GM18909 (cell line): ENCODE results near the gene TNIP2.
A peak's percentile ranks its signal among the peaks of the same experiment; 100 is the strongest.
"Not testable (repeated sequence)": the region's sequence is repeated elsewhere in the genome, so short reads cannot be mapped to it uniquely, and the experiment has no call there.

Experiments
- ATAC-seq: cut with Tn5 transposase; IDR thresholded peaks from one replicate; pipeline ENCODE4 v1.9.1; 2021; ENCODE audit warnings: mild to moderate bottlenecking; ENCODE audit not compliant: unreplicated experiment, poor library complexity

TNIP2 gene

DNA sequence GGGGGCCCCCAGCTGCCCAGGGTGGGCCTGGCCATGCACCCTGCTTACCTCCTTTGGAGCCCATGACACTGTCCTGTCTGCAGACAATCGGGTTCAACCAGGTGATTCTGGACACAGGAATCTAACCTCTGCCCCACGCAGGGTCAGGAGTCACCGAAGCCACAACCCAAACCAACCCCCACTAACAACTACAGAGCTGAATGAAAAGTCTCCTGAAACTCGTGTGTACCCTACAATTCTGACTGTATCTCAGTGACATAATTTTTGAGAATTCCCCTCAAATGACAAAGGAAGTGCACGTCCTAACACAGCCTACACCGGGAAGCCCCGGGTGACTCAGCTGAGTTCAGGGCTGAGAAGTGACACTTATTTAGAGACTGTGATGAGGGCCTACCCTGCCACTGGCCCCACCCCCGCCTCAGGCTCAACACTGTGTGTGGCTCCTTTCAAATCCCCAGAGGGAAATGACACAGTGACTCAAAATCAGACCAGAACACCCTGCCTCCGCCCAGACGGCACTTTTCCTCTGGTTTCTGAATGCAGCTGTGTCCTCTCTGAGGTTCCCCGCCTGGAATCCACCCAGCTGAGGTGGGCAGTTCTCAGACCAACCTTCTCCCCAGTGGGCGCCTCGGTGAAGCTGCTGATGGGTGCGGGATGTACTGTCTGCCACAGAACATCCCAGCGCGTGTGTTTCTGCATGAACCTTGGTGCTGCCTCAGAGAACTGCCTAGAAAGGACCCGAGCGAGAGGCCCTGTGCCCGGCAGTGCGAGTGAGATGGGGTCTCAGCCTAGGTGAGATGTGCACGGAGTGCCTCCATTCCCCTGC is 9.9 kb downstream of the TNIP2 start:
- peak; percentile 91 for ATAC-seq

- no peak for ATAC-seq
Measured at GRCh38 chr4:2745516-2745915, 10.6 kb downstream of the TNIP2 start.

DNA sequence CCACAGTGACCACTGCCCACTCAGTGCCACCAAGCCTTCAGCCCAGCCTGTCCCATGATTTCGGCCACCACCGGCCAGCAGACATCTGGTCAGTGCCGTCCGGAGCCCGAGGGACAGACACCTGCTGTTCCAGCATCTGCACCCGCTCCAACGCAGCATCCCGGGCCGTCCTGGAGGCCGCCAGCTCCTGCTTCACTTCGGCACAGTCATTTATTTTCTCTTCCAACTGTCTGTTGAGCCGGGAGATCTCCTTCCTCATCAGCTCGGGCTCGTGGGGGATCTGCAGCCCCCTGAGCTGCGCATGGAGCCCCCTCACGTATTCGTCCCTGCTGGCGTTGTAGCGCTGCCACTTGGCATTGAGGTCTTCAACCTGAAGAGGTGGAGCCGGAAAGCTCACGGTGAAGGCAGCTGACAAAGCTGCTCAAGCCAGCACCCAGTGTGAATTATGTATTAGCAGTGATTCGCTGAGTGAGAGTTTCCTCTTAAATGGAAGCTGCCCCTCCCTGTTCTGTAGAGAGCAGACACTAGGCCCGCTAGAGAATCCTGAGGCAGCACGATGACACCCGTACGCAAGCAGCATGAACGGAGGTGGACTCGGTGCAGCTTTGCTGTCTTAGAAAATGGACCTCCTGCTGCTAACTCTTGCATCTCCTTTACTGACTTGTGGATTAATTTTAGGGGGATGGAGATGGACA is 11.4 kb downstream of the TNIP2 start:
- ATAC-seq = no peak

GRCh38 chr4:2743518-2744445 is 12.4 kb downstream of the TNIP2 start:
- no peak for ATAC-seq

DNA sequence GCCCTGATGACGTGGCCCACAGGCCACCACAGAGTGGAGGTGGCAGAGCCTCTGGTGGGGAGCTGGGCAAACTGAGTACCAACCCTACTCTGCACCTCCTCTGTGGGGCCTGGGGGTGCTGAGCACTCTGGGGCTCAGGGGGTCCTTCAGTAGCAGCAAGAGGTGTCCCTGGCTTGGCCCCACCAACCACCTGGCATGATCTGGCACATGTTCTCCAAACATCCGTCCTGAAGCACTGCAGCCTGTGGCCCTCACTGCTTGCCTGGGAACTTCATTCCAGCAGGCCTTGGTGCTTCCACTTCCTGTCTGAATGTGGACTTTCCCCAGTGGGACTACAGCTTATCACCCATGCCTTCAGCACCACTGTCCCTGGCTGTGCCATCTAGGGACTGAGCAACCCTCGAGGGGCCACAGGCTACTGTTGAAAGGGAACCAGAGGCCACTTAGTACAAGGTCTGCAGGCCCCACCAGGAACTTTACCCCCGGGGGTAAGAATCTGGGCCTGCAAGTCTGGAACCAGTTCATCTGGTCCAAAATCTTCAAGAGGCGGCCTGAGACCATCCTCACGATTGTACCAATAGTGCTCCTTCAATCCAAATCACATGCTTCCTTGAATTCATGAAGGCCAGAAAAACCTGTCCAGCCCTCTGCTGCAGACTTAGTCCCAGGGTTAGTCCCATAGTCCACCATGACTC is 13.2 kb downstream of the TNIP2 start:
- ATAC-seq = no peak

GRCh38 chr4:2742081-2742822 is 13.9 kb downstream of the TNIP2 start:
- no peak for ATAC-seq

DNA sequence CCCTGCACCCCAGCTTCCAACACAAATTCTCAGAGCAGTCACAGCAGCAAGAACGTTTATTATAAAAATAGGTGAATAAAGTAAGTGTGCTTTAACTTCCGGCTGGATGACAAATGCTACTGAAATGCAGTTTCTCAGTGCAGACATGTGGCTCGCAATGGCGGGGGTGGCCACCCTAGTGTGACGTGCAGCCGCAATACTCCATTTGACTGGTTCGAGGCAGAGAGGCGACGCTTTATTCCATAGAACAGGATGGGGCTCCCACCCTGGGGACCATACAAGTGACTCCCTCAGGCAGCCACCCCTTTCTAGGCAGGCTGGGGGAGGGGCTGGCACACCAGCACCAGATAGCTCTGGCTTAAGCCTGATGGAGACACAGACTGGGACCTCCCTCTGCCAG is 14.5 kb downstream of the TNIP2 start:
- ATAC-seq = no peak

GRCh38 chr4:2738296-2738695 is 17.8 kb downstream of the TNIP2 start:
- ATAC-seq = not testable (repeated sequence)

DNA sequence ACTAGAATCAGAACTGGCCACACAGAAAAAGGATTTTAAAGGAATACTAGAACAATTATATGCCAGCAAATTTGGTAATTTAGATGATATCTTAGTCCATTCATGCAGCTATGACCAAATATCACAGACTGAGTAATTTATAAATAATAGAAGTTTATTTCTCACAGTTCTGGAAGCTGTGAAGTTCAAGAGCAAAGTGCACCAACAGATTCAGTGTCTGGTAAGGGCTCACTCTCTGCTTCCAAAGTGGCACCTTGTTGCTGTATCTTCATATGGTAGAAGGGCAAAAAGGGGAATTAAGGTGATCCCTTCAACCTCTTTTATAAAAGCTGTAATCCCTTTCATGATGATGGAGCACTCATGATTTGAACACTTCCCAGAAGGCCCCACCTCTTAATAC is 20.3 kb downstream of the TNIP2 start:
- no peak for ATAC-seq

- no peak for ATAC-seq
Measured at GRCh38 chr4:2734612-2735011, 21.5 kb downstream of the TNIP2 start.

DNA sequence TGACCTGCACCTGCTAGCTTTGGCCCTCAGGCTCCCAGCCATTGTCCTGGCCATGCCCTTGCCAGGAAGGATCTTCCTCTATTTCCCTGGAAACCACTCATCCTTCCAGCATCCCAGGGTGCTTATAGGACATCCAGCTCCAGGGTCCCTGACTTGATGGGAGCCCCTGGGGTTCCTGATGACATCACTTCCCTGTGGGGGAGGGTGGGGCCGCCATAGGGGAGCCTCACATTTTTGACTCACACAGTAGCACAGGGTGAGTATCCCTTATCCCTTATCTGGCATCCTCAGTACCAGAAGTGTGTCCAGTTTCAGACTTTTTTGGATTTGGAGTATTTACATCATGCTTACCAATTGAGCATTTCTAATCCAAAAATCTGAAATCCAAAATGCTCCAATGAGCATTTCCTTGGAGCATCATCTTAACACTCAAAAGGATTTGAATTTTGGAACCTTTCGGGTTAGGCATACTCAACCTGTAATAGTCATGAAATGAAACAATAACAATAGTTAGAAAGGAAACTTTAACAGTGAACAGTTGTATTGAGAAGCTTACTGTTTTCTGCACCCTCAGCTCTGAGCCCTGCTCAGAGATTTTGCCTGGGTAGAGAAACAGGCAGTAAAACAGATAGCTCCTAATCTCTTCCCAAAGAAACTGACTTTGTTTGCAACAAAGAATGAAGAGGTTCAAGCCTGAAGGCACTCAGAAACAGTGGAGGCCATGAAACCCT is 22.1 kb downstream of the TNIP2 start:
- no peak for ATAC-seq

DNA sequence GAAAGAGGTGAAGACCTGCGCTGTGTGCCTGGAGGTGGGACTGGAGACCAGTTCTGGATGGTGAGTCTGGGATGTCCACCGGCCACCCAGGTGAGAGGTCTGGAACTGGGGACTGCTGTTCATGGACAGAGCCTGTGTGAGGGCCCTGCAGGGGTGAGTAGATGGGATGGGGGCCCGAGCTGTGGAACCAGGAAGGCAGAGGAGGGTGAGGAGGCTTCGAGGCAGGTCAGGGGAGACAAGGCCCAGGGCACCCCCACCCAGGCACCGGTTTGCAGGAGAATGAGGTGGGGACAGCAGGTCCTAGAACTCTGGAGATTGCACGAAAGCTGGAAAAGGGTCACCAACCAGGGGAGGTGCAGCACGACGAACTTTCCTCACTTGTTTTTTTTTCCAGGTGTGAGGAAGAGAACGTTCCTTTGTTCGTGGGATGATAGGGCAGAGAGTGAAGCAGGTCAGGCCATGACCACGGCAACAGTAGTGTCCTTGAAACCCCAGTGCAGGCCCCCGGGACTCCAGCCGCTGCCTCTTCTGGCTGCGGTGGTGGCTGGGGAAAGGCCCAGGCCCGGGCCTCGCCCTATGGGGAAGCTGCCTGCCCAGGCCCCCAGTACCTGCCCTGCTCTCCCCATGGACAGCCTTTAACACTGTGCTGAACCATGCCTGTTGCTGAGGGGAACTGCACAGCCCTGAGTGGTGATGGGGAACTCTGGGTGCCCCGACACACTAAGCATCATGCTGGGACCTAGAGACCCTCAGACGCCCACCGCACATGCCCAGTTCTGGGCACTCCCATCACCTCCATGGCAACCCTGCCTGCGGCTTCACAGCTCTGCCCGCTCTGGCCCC is 22.9 kb downstream of the TNIP2 start:
- no peak for ATAC-seq

GRCh38 chr4:2732526-2732925 is 23.6 kb downstream of the TNIP2 start:
- ATAC-seq = no peak

- no peak for ATAC-seq
Measured at GRCh38 chr4:2731907-2732317, 24.2 kb downstream of the TNIP2 start.

DNA sequence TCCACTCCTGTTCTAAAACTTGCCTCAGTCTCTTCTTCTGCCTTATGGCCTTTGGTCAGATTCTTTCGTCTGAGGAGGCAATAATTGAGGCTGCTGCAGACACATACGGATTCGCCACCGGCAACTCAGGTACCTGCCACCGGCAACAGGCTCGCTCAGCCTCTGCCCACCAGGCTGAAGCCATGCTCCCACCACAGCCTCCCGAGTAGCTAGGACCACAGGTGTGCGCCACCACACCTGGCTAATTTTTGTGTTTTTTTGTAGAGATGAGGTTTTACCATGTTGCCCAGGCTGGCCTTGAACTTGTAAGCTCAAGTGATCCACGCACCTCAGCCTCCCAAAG is 26.6 kb downstream of the TNIP2 start:
- no peak for ATAC-seq

- no peak for ATAC-seq
Measured at GRCh38 chr4:2728806-2729532, 27.2 kb downstream of the TNIP2 start.

DNA sequence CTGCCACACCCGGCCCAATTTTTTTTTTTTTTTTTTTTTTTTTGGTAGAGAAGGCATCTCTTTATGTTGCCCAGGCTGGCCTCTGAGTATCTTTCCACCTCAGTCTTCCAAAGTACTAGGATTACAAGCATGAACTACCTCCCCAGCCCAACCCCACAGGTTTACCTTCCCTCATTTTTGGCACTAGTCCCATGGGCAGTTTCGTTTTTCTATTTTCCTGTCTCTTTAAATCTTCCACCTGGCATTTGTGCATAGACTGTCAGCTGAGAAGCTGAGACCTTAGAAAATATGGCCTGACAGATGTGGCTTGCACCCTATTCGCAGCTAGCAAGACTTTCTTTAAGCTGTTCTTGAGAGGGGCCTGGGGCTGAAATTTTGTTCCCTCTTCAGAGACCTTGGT is 27.9 kb downstream of the TNIP2 start:
- no peak for ATAC-seq
